ENCODE results near the gene ZNF710. TPM values are rescaled to one million over a fixed set of nuclear protein-coding genes. Genes with fewer than 3 reads are reported as not detected.

ZNF710 gene
- total and polyA plus RNA-seq, 9 of the 15 experiments (the other 6 are each of a cell fraction or from before 2014, with no cell fraction given) = 0.56 to 14.2 (median 5.2) TPM

GRCh38 chr15:90084876-90085423 lies 83.8 kb downstream of the ZNF710 start:
- no peak overlapping the region for H3K27ac ChIP-seq (ENCODE audit: extremely low read depth, low read depth, low read length)
- POLR2A ChIA-PET = interaction anchor here (0.7 to 1.5 kb wide), 2 partner anchors 8 to 16 kb away, joined by 3 to 6 read pairs; no protein-coding TSS in a partner anchor

GRCh38 chr15:90085565-90085964 lies 84.4 kb downstream of the ZNF710 start:
- H3K4me2 ChIP-seq (ENCODE audit: insufficient read depth, low read length) = no peak overlapping the region
- H3K36me3 ChIP-seq (ENCODE audit: control insufficient read depth, insufficient read depth, low read length) = peaks cover 42% of the 10 kb centered on the region; the same call in 2 of the 3 replicates
- H3K27me3 ChIP-seq (ENCODE audit: control insufficient read depth in 2 of 2, insufficient read depth in 2 of 2, low read length in 2 of 2) = no peaks in the 10 kb centered on the region
- ATAC-seq (no peak), DNase-seq (ENCODE audit: extremely low read depth in 1 of 4, low spot score in 3 of 4) (no peak), FAIRE-seq (no peak)
- POLR2A ChIA-PET = interaction anchor here (0.6 to 1.5 kb wide), 3 partner anchors 8 to 346 kb away, joined by 3 to 6 read pairs (median 5); no protein-coding TSS in a partner anchor
- H3K9me1 ChIP-seq (ENCODE audit: control insufficient read depth, insufficient read depth, low read length) = no peaks in the 10 kb centered on the region
- no peaks in the 10 kb centered on the region for H3K79me2 ChIP-seq (ENCODE audit: control insufficient read depth, insufficient read depth, low read length)
- CTCF ChIA-PET (ENCODE audit: low intra/inter-chr PET ratio) = interaction anchor here (2.9 kb wide), 1 partner anchor 187 kb away, joined by 19 read pairs; no protein-coding TSS in a partner anchor
- intact Hi-C loops (cut with micrococcal nuclease) (loop anchor here (5.0 kb wide), 1 partner anchor 343 kb away; no protein-coding TSS in a partner anchor), in situ Hi-C loops (cut with MboI) (loop anchor here (5.0 kb wide), 1 partner anchor 188 kb away; no protein-coding TSS in a partner anchor)
- 0 out of 2 replicates have a peak, but pooled peaks cover 5% of the 10 kb centered on the region for H4K20me1 ChIP-seq (replicated peaks; ENCODE audit: control insufficient read depth, insufficient read depth, low read length)
- H3K9ac ChIP-seq (ENCODE audit: insufficient read depth in 1 of 2, low read depth in 2 of 2, low read length in 2 of 2) = peak overlapping the region in 1 of 2 experiments; percentile 17; a peak in 1 of 4 replicates
- no peak overlapping the region for H3K27ac ChIP-seq (ENCODE audit: extremely low read depth, low read depth, low read length)
- no peak for TF ChIP-seq FOXJ3 (CRISPR knock-in tag; IDR thresholded peaks at IDR 0.05)
- TF ChIP-seq C11orf30 (IDR thresholded peaks at IDR 0.05; ENCODE audit: low read depth) = 0 out of 2 replicates have a peak, but pooled peaks have one; percentile 11
- BruUV-seq (replicated peaks) = no TSS peak
- no peaks in the 10 kb centered on the region for H3K9me3 ChIP-seq (replicated peaks; ENCODE audit: control insufficient read depth, insufficient read depth, low read depth, low read length)
- H3K4me3 ChIP-seq = no peak overlapping the region
- H2AFZ ChIP-seq (ENCODE audit: low read depth, low read length) = no peak overlapping the region
- peaks cover 0 to 18% of the 10 kb centered on the region in 2 experiments; a peak in 2 of 5 replicates for H3K4me1 ChIP-seq (replicated peaks in 1 of 2; ENCODE audit: control insufficient read depth in 2 of 2, insufficient read depth in 2 of 2, low read length in 2 of 2)
- WGBS (ENCODE audit: insufficient coverage, low coverage, missing lambda C conversion rate) = 69% methylated on average over 3 of the region's 3 CpGs

More at GRCh38 chr15:90084876-90085423, 83.8 kb downstream of the ZNF710 start:
- in situ Hi-C loops (cut with MboI) (loop anchor here (5.0 kb wide), 1 partner anchor 188 kb away; no protein-coding TSS in a partner anchor), intact Hi-C loops (cut with micrococcal nuclease) (loop anchor here (5.0 kb wide), 1 partner anchor 343 kb away; no protein-coding TSS in a partner anchor)
- Histone ChIP-seq H4K20me1 (replicated peaks; ENCODE audit: control insufficient read depth, insufficient read depth, low read length) (0 out of 2 replicates have a peak, but pooled peaks cover 5% of the 10 kb centered on the region), H3K4me2 (ENCODE audit: insufficient read depth, low read length) (no peak overlapping the region), H3K4me3 (no peak overlapping the region), H3K79me2 (ENCODE audit: control insufficient read depth, insufficient read depth, low read length) (no peaks in the 10 kb centered on the region), H3K9me1 (ENCODE audit: control insufficient read depth, insufficient read depth, low read length) (no peaks in the 10 kb centered on the region), H3K36me3 (ENCODE audit: control insufficient read depth, insufficient read depth, low read length) (peaks cover 42% of the 10 kb centered on the region; the same call in 2 of the 3 replicates), H2AFZ (ENCODE audit: low read depth, low read length) (no peak overlapping the region), H3K9me3 (replicated peaks; ENCODE audit: control insufficient read depth, insufficient read depth, low read depth, low read length) (no peaks in the 10 kb centered on the region), H3K4me1 (replicated peaks in 1 of 2; ENCODE audit: control insufficient read depth in 2 of 2, insufficient read depth in 2 of 2, low read length in 2 of 2) (peaks cover 0 to 24% of the 10 kb centered on the region in 2 experiments; a peak in 2 of 5 replicates), H3K9ac (ENCODE audit: insufficient read depth in 1 of 2, low read depth in 2 of 2, low read length in 2 of 2) (peak overlapping the region in 1 of 2 experiments; percentile 38; a peak in 1 of 4 replicates), H3K27me3 (ENCODE audit: control insufficient read depth in 2 of 2, insufficient read depth in 2 of 2, low read length in 2 of 2) (no peaks in the 10 kb centered on the region)
- ATAC-seq (no peak), FAIRE-seq (no peak), DNase-seq (ENCODE audit: extremely low read depth in 1 of 4, low spot score in 3 of 4) (no peak)
- 89% methylated on average over 15 of the region's 18 CpGs for WGBS (ENCODE audit: insufficient coverage, low coverage, missing lambda C conversion rate)
- TF ChIP-seq TCF3 (CRISPR knock-in tag; IDR thresholded peaks at IDR 0.05) (no peak), POLR2G (IDR thresholded peaks at IDR 0.05; ENCODE audit: low read depth, low read length) (0 out of 2 replicates have a peak, but pooled peaks have one; percentile 53)
- CTCF ChIA-PET (ENCODE audit: low intra/inter-chr PET ratio) = interaction anchor here (2.9 kb wide), 1 partner anchor 186 kb away, joined by 19 read pairs; no protein-coding TSS in a partner anchor
- BruUV-seq (replicated peaks) = no TSS peak

All from K562 (cell line).